Ishikawa (cell line): Measurements from ENCODE around the gene MVD.

ENCODE experiments used
- CEBPB ChIP-seq: IDR thresholded peaks from 2 replicates; pipeline ENCODE4 v1.6.1; 2012
- CREB1 ChIP-seq: IDR thresholded peaks from 2 replicates; pipeline ENCODE4 v1.6.1; 2012; ENCODE audit warnings: low read depth
- EP300 ChIP-seq: IDR thresholded peaks from 2 replicates; pipeline ENCODE4 v1.6.1; 2012; ENCODE audit warnings: borderline replicate concordance
- MAX ChIP-seq: IDR thresholded peaks from 2 replicates; pipeline ENCODE4 v1.6.1; 2012
- RAD21 ChIP-seq: IDR thresholded peaks from 2 replicates; pipeline ENCODE4 v1.6.1; 2012; ENCODE audit warnings: low read depth
- REST ChIP-seq: IDR thresholded peaks from 2 replicates; pipeline ENCODE4 v1.6.1; 2012; ENCODE audit warnings: low read depth, mild to moderate bottlenecking
- USF1 ChIP-seq: IDR thresholded peaks from 2 replicates; pipeline ENCODE4 v1.6.1; 2012

GRCh38 chr16:88652762-88653063 lies 10.2 kb downstream of the MVD start:
- no peak for TF ChIP-seq CEBPB
- no peak for TF ChIP-seq MAX
- no peak for TF ChIP-seq REST
- TF ChIP-seq USF1 = no peak
- TF ChIP-seq RAD21 = no peak
- no peak for TF ChIP-seq EP300
- no peak for TF ChIP-seq CREB1
